Suprapubic skin (tissue), 4 donors: ENCODE measurements around the gene MAT2B.

Source experiments
- CTCF ChIP-seq, 2 donors: fragments of 200-600 bp in 1 of 2; fragments of 450-650 bp in 1 of 2; sonication (generic) in 1 of 2; IDR thresholded peaks; one replicate each; pipeline ENCODE4 v1.5.1; 2016 to 2019; ENCODE audit warnings: antibody characterized with exemption in 2 of 2, mild to moderate bottlenecking in 1 of 2, moderate library complexity in 1 of 2
- EP300 ChIP-seq: sonication (generic); formaldehyde crosslinking; IDR thresholded peaks from one replicate; pipeline ENCODE4 v1.6.1; 2017; ENCODE audit warnings: antibody characterized with exemption
- POLR2A ChIP-seq, 2 donors: fragments of 450-650 bp; IDR thresholded peaks; one replicate each; pipeline ENCODE4 v1.6.1; 2017; ENCODE audit warnings: antibody characterized with exemption in 2 of 2, mild to moderate bottlenecking in 2 of 2, moderate library complexity in 2 of 2
- POLR2AphosphoS5 ChIP-seq, 3 donors: sonication (generic); formaldehyde crosslinking; IDR thresholded peaks; one replicate each; pipeline ENCODE4 v1.6.1; 2017; ENCODE audit warnings: antibody characterized with exemption in 3 of 3

GRCh38 chr5:163505368-163506094 lies at the start of gene MAT2B:
- peak in 1 of 2 donors; percentile 41 for TF ChIP-seq CTCF (IDR thresholded peaks at IDR 0.05)
- peak; percentile 17 to 95 (median 73) for TF ChIP-seq POLR2AphosphoS5 (IDR thresholded peaks at IDR 0.05)
- TF ChIP-seq EP300 = no peak
- TF ChIP-seq POLR2A (IDR thresholded peaks at IDR 0.05) = peak; percentile 46 to 88
